Mucosa of descending colon (tissue), 3 donors: ENCODE data around the gene KLRB1. TPM values are rescaled to one million over a fixed set of nuclear protein-coding genes. Genes with fewer than 3 reads are reported as not detected.
"Not testable (repeated sequence)": the region's sequence is repeated elsewhere in the genome, so short reads cannot be mapped to it uniquely, and the experiment has no call there.

Experiments used
- ATAC-seq: fragments of 200-7000 bp; cut with Tn5 transposase; one replicate; pipeline ENCODE4 v1.9.1; 2020; ENCODE audit warnings: mild to moderate bottlenecking, moderate library complexity
- DNase-seq, 3 donors: peaks; one replicate each; pipeline ENCODE4 v3.0.0-alpha.2; 2020
- H3K36me3 ChIP-seq: fragments of 200-600 bp; one replicate; pipeline ENCODE4 v1.8.0; 2021; ENCODE audit warnings: low read depth, mild to moderate bottlenecking
- H3K4me1 ChIP-seq: fragments of 200-600 bp; one replicate; pipeline ENCODE4 v1.8.0; 2021; ENCODE audit warnings: low read depth, mild to moderate bottlenecking
- H3K4me3 ChIP-seq: fragments of 200-600 bp; one replicate; pipeline ENCODE4 v1.8.0; 2021; ENCODE audit warnings: mild to moderate bottlenecking
- H3K9me3 ChIP-seq: fragments of 200-600 bp; one replicate; pipeline ENCODE4 v1.8.0; 2021; ENCODE audit warnings: mild to moderate bottlenecking
- CTCF ChIP-seq: fragments of 200-600 bp; IDR thresholded peaks from one replicate; pipeline ENCODE4 v1.8.0; 2022; ENCODE audit warnings: antibody characterized with exemption, mild to moderate bottlenecking
- intact Hi-C, 2 donors: fragments of 100-400 bp; cut with DNase I in 1 of 2; cut with micrococcal nuclease in 1 of 2; formaldehyde crosslinking; loops; one replicate each; pipeline versions ENCODE4 v1.11.0 to v1.11.1; 2022; cut with DNase I, micrococcal nuclease
- total RNA-seq, 3 donors: library from RNA; stranded (reverse); fragmentation: NEBNext Ultra II Directional in 2 of 3; extraction: Animal tissue kit (Norgen Biotek cat#: 25700) in 2 of 3; gene quantifications; one replicate each; pipeline versions ENCODE4 v1.2.1 to v1.2.4, GENCODE V29; 2021 to 2023
- donor health status: DM: no; HTN: no; CAD: no; lungs with moderate emphysema.
- donor health status: DM: no; HTN: no; CAD: no.
- donor health status: DM: no; HTN: yes; CAD: no.

The KLRB1 gene
- total RNA-seq, 3 donors from 2014 or later, result 1.5 to 2.1 (median 1.7) TPM

- Histone ChIP-seq H3K4me1 (no peaks in the 10 kb centered on the region), H3K9me3 (no peaks in the 10 kb centered on the region), H3K36me3 (no peaks in the 10 kb centered on the region), H3K4me3 (no peak overlapping the region)
- DNase-seq (no peak), ATAC-seq (no peak)
- intact Hi-C loops, result no loop called here
- TF ChIP-seq CTCF, result no peak
Measured at GRCh38 chr12:9604287-9604686, 3.4 kb downstream of the KLRB1 start.

- H3K4me1 ChIP-seq, H3K9me3 ChIP-seq, intact Hi-C loops: not testable (repeated sequence)
Measured at GRCh38 chr12:9600426-9600825, 7.3 kb downstream of the KLRB1 start.

GRCh38 chr12:9598363-9598762 is 9.4 kb downstream of the KLRB1 start:
- H3K4me1 ChIP-seq, result no peaks in the 10 kb centered on the region
- DNase-seq (no peak), ATAC-seq (no peak)
- H3K4me3 ChIP-seq, result no peak overlapping the region
- no peaks in the 10 kb centered on the region for H3K9me3 ChIP-seq
- H3K36me3 ChIP-seq, result no peaks in the 10 kb centered on the region
- TF ChIP-seq CTCF, result no peak
- intact Hi-C loops, result no loop called here

More at GRCh38 chr12:9600426-9600825, 7.3 kb downstream of the KLRB1 start:
- not testable (repeated sequence) for H3K4me3 ChIP-seq, ATAC-seq, H3K36me3 ChIP-seq, DNase-seq

GRCh38 chr12:9597365-9597764 is 10.4 kb downstream of the KLRB1 start:
- no peaks in the 10 kb centered on the region for H3K36me3 ChIP-seq
- intact Hi-C loops, result no loop called here
- no peak overlapping the region for H3K4me3 ChIP-seq
- no peak for TF ChIP-seq CTCF
- DNase-seq (no peak), ATAC-seq (no peak)
- no peaks in the 10 kb centered on the region for H3K4me1 ChIP-seq
- no peaks in the 10 kb centered on the region for H3K9me3 ChIP-seq

GRCh38 chr12:9590441-9590840 is 17.3 kb downstream of the KLRB1 start:
- no peak for TF ChIP-seq CTCF
- Histone ChIP-seq H3K4me1 (no peaks in the 10 kb centered on the region), H3K4me3 (no peak overlapping the region), H3K36me3 (no peaks in the 10 kb centered on the region), H3K9me3 (no peaks in the 10 kb centered on the region)
- ATAC-seq (no peak), DNase-seq (no peak)
- intact Hi-C loops, result no loop called here

- Histone ChIP-seq H3K9me3 (no peaks in the 10 kb centered on the region), H3K4me3 (no peak overlapping the region), H3K4me1 (no peaks in the 10 kb centered on the region), H3K36me3 (no peaks in the 10 kb centered on the region)
- intact Hi-C loops, result no loop called here
- TF ChIP-seq CTCF, result no peak
- DNase-seq, result no peak
- no peak for ATAC-seq
Measured at GRCh38 chr12:9588749-9589148, 19.0 kb downstream of the KLRB1 start.
